Right lobe of liver (tissue), 6 donors: ENCODE data around the gene ADARB2. TPM values are rescaled to one million over a fixed set of nuclear protein-coding genes. Genes with fewer than 3 reads are reported as not detected.

Experiments
- ATAC-seq, 4 donors: fragments of 200-7000 bp; cut with Tn5 transposase; one replicate each; pipeline ENCODE4 v1.9.1; 2020; ENCODE audit warnings: mild to moderate bottlenecking in 4 of 4, moderate library complexity in 4 of 4
- DNase-seq, 3 donors: peaks; one replicate each; pipeline ENCODE4 v3.0.0-alpha.2; 2020
- H3K27ac ChIP-seq, 3 donors: fragments of 200-600 bp; one replicate each; pipeline ENCODE4 v1.8.0; 2022
- H3K27me3 ChIP-seq, 2 donors: fragments of 200-600 bp; one replicate each; pipeline ENCODE4 v1.8.0; 2022
- H3K36me3 ChIP-seq, 4 donors: fragments of 200-600 bp; sonication (generic) in 1 of 4; one replicate each; pipeline versions ENCODE4 v1.5.1 to v1.8.0; 2017 to 2022; ENCODE audit warnings: control low read depth in 1 of 4
- H3K4me1 ChIP-seq, 4 donors: fragments of 200-600 bp; sonication (generic) in 1 of 4; one replicate each; pipeline versions ENCODE4 v1.5.1 to v1.8.0; 2017 to 2022; ENCODE audit warnings: control low read depth in 1 of 4
- H3K4me3 ChIP-seq, 3 donors: fragments of 200-600 bp; one replicate each; pipeline ENCODE4 v1.8.0; 2022
- H3K9me3 ChIP-seq, 4 donors: fragments of 200-600 bp; sonication (generic) in 1 of 4; one replicate each; pipeline versions ENCODE4 v1.5.1 to v1.8.0; 2017 to 2022; ENCODE audit warnings: control low read depth in 1 of 4
- POLR2A ChIP-seq: fragments of 450-650 bp; IDR thresholded peaks from one replicate; pipeline ENCODE4 v1.6.1; 2017; ENCODE audit warnings: antibody characterized with exemption, mild to moderate bottlenecking
- WGBS: methylation state at CpG from one replicate; pipeline ENCODE4 v1.1.6; 2018; ENCODE audit warnings: low coverage, low lambda C conversion rate; ENCODE audit not compliant: insufficient coverage; ENCODE audit errors: missing lambda C conversion rate; 5-methylcytosine and 5-hydroxymethylcytosine counted together
- intact Hi-C, 2 donors: fragments of 100-400 bp; cut with DNase I; formaldehyde crosslinking; loops; one replicate each; pipeline versions ENCODE4 v1.11.2 to v1.14.1; 2022
- total RNA-seq, 6 experiments: library from RNA; depleted of rRNA in 2 of 6; stranded (reverse); fragments of >200 nt in 2 of 6; fragmentation: NEBNext Ultra II Directional in 3 of 6; extraction: Animal tissue kit (Norgen Biotek cat#: 25700) in 3 of 6; gene quantifications; one replicate each; pipeline versions ENCODE4 v1.1.0 to v1.2.4, GENCODE V29; 2016 to 2023
- TF ChIP-seq, protein P1 (sequence below), 4 donors: fragments of 200-600 bp in 3 of 4; fragments of 450-650 bp in 1 of 4; IDR thresholded peaks; one replicate each; pipeline versions ENCODE4 v1.5.1 to v1.8.0; 2016 to 2022; ENCODE audit warnings: antibody characterized with exemption in 4 of 4, mild to moderate bottlenecking in 2 of 4
- donor health status: DM: no; HTN: yes; CAD: no.
- donor health status: DM: no; HTN: no; CAD: no.
- donor health status: DM: no; HTN: no; CAD: no.
- donor health status: DM: no; HTN: yes; CAD: no.
- donor health status: DM: no; HTN: yes; CAD: no.

ADARB2 gene
- total RNA-seq, 6 experiments from 2014 or later, result 0.07 to 0.68 (median 0.42) TPM

DNA sequence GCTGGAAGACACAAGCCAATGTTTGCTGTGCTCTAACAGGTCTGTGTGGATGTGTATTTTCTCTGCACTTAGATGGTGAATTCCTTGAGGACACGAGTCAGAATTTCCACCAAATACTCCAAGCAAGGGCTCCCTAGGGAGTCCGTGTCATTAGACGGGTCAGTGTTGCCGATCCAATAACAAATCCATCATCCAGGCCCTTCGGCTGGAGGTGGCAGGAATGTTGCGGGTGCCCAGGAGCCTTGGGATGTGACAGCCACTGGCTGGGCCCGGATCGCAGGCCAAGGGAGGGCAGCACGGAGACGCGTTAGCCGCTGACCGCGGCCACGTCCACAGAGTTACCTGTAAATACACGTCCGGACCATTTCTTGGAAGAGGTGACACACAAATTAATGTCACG lies 494.4 kb downstream of the ADARB2 start:
- H3K4me1 ChIP-seq, result no peaks in the 10 kb centered on the region
- DNase-seq (no peak), ATAC-seq (no peak)
- intact Hi-C loops, result no loop called here
- H3K9me3 ChIP-seq, result no peaks in the 10 kb centered on the region
- no peak for TF ChIP-seq POLR2A
- TF ChIP-seq, protein P1, sequence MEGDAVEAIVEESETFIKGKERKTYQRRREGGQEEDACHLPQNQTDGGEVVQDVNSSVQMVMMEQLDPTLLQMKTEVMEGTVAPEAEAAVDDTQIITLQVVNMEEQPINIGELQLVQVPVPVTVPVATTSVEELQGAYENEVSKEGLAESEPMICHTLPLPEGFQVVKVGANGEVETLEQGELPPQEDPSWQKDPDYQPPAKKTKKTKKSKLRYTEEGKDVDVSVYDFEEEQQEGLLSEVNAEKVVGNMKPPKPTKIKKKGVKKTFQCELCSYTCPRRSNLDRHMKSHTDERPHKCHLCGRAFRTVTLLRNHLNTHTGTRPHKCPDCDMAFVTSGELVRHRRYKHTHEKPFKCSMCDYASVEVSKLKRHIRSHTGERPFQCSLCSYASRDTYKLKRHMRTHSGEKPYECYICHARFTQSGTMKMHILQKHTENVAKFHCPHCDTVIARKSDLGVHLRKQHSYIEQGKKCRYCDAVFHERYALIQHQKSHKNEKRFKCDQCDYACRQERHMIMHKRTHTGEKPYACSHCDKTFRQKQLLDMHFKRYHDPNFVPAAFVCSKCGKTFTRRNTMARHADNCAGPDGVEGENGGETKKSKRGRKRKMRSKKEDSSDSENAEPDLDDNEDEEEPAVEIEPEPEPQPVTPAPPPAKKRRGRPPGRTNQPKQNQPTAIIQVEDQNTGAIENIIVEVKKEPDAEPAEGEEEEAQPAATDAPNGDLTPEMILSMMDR (IDR thresholded peaks at IDR 0.05), result no peak
- no peak overlapping the region for H3K27ac ChIP-seq
- no peak overlapping the region for H3K4me3 ChIP-seq
- no peaks in the 10 kb centered on the region for H3K27me3 ChIP-seq
- 62% methylated on average over 2 of the region's 18 CpGs for WGBS
- H3K36me3 ChIP-seq, result no peaks in the 10 kb centered on the region

DNA sequence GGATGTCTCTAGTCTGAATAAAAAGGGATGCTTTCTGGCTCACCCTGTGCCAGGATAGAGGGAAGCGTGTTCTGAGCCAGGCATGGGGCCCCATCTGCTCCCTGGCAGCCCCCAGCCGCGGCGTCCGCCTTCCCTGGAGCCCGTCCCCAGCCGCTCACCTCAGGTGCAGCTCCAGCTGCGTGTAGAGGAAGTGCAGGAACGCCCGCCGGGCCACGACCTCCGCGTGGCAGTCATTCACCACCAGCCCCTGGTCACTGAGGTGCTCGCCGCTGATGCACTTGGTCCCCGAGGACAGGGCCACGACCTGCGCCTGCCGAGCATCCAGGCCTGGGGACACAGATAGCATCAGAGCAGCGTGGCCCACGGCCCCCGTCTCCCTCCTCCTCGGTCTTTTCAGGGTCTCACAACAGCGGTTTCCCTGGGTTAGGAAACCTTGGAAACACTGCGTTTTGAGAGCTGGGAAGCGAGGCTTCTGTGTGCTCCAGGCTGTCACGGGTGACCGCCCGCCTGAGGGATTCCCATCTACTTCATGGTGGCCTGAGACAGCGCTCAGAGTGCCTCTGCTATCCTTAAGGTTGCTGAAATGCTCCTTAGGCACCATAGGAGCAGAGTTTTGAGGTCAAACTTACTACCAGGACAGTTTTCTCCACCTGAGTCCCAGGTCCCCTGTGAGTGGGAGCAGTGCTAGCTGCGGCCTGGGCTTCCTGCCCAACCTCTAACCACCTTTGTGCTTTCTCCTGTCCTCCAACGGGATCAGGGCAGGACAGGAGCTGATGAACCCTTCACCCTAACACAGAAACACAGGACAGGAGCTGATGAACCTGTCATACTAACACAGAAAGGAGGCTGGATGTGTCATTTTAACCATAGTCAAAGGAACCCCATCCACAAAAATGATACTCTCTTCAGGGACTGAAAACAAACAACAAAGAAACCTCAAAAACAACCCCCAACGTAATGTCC lies 495.1 kb downstream of the ADARB2 start:
- DNase-seq, result no peak

DNA sequence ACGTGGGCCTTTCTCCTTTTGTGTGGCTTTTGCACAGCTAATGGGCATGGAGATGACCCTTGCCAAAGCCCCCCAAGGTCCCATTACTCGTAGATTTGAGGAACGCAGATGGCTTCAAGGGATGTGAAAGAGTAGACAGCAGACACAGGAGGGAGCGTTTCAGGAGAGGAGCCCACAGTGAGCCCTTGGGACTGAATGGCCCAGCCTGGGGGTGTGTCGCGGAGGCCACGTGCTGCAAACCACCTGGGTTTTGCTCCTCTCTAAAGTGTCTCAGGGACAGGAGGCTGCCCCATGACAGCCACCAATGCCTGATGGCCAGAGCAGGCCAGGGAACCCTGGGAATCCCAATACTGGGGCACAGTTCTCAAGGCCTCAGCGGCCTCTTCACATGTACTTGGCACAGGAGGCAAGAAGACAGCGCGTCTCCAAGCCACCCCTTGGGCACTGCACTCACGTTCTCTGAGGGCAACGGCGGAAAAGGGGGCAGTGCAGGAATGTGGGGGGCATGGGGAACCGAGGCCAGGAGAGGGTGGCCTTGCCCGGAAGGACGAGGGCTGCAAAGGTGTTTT lies 495.9 kb downstream of the ADARB2 start:
- ATAC-seq (no peak), DNase-seq (no peak)

More for the DNA sequence above, 495.1 kb downstream of the ADARB2 start:
- Histone ChIP-seq H3K4me1 (no peaks in the 10 kb centered on the region), H3K9me3 (no peaks in the 10 kb centered on the region), H3K4me3 (no peak overlapping the region), H3K27me3 (no peaks in the 10 kb centered on the region), H3K27ac (no peak overlapping the region), H3K36me3 (no peaks in the 10 kb centered on the region)
- WGBS, result 37% methylated on average over 3 of the region's 34 CpGs
- intact Hi-C loops, result no loop called here
- TF ChIP-seq POLR2A, result no peak
- TF ChIP-seq, protein P1 (IDR thresholded peaks at IDR 0.05), result no peak
- ATAC-seq, result peak in 1 of 4 donors; percentile 12

DNA sequence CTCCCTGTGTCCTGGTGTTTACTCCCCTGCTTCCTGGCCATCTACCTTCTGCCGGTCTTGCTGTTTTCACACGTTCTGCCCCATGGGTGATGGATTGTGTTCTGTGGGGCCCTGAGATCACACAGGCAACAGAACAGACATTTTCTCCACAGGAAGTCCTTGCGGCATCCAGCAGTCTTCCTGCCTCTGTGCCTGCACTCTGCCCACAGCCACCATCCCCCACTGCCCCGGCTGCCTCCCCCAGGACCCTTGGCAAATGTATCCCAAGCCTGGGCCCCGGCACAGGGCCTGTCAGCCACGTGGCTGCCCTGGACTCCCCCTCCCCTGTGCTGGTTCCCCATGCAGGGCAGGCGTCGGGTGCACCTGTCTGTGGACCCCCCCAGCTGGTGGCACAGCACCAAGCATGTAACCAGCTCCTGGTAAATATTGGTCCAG lies 497.0 kb downstream of the ADARB2 start:
- Histone ChIP-seq H3K4me1 (no peaks in the 10 kb centered on the region), H3K27ac (no peak overlapping the region), H3K27me3 (no peaks in the 10 kb centered on the region), H3K4me3 (no peak overlapping the region), H3K36me3 (no peaks in the 10 kb centered on the region), H3K9me3 (no peaks in the 10 kb centered on the region)
- DNase-seq (no peak), ATAC-seq (peak; percentile 18 to 62 (median 54))
- no peak for TF ChIP-seq POLR2A
- TF ChIP-seq, protein P1 (IDR thresholded peaks at IDR 0.05), result no peak
- intact Hi-C loops, result no loop called here
- 16% methylated on average over 6 of the region's 8 CpGs for WGBS

More for the DNA sequence above, 495.9 kb downstream of the ADARB2 start:
- intact Hi-C loops, result no loop called here
- TF ChIP-seq, protein P1 (IDR thresholded peaks at IDR 0.05), result no peak
- no peak for TF ChIP-seq POLR2A
- Histone ChIP-seq H3K4me3 (no peak overlapping the region), H3K4me1 (no peaks in the 10 kb centered on the region), H3K27ac (no peak overlapping the region), H3K9me3 (no peaks in the 10 kb centered on the region), H3K36me3 (no peaks in the 10 kb centered on the region), H3K27me3 (no peaks in the 10 kb centered on the region)
- 73% methylated on average over 7 of the region's 16 CpGs for WGBS
